ENCODE results near the gene TMEM59L.
"Not testable (repeated sequence)": the region's sequence is repeated elsewhere in the genome, so short reads cannot be mapped to it uniquely, and the experiment has no call there.

The TMEM59L gene

DNA sequence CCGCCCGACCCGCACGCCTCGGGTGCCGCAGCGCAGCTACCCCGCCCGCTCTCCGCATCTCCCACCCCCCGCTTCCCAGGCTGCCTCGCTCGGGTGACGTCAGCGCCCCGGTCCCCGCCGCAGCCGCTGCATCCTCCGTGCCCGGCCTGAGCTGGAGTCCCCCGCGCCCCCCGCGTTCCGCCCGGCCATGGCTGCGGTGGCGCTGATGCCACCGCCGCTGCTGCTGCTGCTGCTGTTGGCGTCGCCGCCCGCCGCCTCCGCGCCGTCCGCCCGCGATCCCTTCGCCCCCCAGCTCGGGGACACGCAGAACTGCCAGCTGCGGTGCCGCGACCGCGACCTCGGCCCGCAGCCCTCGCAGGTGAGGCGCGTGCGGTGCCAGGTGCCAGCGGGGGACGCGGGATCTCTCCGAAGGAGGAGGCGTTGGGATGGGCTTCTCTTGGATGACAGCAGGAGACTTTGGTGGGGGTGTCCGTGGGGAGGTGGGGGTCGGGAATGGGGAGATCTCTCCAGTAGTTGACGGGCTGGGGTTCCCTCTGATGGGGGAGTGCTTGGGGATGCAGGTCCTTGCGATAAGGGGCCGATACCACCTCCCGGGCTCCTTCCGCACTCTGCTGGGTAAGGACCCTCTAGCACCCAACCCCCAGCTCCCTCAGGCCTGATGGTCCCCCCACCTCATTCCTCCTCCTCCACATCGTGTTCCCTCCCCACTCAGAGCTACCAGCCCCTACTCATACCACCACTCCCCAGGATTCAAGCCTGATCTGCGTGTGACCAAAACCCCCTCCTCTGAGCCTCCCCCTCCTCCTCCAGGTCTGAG lies at the start of gene TMEM59L:
TMEM59L (plus strand) TSS at position 99 of the 817 bp plus-strand sequence; CDS start at position 188, 89 bp downstream.
- DNase-seq = no peak

DNA sequence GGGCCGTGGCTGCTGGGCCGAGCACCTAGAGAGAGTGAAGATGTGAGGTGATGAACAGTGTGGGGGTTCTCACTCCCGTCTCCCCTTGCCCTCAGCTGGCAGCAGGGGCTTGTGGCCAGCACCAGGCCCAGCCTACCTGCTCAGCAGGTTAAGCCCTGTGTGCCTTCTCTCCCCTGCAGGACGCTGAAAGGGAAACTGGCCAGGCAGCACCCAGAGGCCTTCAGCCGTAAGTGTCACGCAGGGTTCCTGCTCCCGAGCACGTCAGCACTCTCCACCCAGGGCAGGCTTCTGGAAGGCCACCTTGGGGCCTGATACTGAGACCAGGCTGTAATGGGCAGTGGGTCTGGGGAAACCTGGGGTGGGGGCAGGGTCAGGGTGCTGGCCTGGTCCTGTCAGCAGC lies 45.7 kb upstream of the TMEM59L start:
- DNase-seq = no peak

- no peak for DNase-seq
These were observed 44.3 kb upstream of the TMEM59L start for GRCh38 chr19:18568367-18568766.

- peak; percentile 78 for DNase-seq
These were observed 40.9 kb upstream of the TMEM59L start, which contains the start of gene UBA52 for GRCh38 chr19:18571564-18572344. Gene UBA52, plus strand, starts transcription at chr19:18571857. Its CDS starts 1,444 bp downstream, at chr19:18573301.

GRCh38 chr19:18574691-18575291 lies 37.9 kb upstream of the TMEM59L start:
- DNase-seq = no peak

- no peak for DNase-seq
These were observed 36.3 kb upstream of the TMEM59L start for GRCh38 chr19:18576383-18576782.

DNA sequence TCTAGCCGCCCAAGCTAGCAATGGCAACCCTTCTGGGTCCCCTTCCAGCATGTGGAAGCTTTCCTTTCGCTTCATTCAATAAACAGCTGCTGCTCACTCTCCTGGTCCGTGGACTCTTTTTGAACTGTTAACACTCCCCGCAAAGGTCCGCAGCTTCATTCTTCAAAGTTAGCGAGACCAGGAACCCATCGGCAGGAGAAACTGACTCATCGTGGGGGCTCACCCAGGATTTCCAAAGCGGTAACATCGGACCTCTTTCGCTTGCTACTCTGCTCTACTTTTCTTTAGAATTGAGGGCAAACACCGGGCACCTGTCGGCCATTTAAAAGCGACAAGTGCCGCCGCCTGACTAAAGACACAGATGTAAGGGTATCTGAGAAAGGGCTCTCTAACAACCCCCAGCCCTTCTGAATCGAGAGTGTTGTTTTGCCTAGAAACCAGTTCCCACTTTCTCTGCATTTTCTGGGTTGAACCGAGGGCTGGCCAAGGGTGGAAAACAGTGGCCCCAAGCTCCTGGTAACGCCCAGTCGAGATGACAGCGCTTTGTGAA lies 35.2 kb upstream of the TMEM59L start:
- no peak for DNase-seq

GRCh38 chr19:18580311-18580710 lies 32.4 kb upstream of the TMEM59L start:
- no peak for DNase-seq

GRCh38 chr19:18586306-18586705 lies 26.4 kb upstream of the TMEM59L start:
- DNase-seq = no peak

DNA sequence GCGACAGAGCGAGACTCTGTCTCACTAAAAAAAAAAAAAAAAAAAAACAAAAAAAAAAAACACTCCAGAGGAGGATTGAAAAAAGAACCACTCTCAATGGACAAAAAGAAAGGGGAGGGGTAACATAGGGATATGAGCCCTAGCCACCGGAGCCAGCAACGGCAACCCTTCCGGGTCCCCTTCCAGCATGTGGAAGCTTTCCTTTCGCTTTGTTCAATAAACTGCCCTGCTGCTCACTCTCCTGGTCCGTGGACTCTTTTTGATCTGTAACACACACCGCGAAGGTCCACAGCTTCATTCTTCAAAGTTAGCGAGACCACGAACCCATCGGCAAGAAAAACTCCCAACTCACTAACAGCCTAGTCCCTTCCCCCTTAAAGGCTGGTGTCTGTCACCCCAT lies 25.1 kb upstream of the TMEM59L start:
- DNase-seq = no peak

DNA sequence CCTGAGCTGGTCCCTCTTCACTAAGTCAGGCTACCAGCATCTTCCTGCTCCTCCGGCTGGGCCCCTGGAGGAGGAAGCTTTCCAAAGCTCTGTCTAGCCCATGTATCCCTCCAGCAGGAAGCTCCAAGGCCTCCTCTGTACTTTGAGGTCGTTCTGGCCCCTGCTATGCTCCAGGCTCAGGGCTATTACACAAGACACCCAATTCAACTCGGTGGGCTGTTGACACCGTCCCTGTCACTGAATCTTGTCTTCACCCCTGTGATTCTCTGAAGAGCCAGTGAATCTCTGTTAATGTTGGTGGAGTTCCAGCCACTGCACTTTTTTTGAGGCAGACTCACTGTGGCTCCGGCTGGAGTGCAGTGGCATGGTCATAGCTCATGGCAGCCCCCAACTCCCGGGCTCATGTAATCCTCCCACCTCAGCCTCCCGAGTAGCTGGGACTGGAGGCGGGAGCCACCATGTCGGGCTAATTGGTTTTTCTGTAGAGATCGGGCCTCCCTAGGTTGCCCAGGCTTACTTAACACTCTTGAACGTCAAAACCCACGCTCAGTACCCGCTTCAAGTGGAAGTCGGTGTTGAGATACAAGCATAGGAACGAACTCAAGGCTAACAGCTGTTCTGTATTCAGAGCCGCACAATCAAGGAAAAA lies 24.6 kb upstream of the TMEM59L start:
- no peak for DNase-seq

- peak; percentile 44 for DNase-seq
These were observed 23.9 kb upstream of the TMEM59L start, which contains the start of gene REX1BD for GRCh38 chr19:18588611-18589379. Gene REX1BD, plus strand, starts transcription at chr19:18588798. Its CDS starts 4 bp downstream, at chr19:18588802.

DNA sequence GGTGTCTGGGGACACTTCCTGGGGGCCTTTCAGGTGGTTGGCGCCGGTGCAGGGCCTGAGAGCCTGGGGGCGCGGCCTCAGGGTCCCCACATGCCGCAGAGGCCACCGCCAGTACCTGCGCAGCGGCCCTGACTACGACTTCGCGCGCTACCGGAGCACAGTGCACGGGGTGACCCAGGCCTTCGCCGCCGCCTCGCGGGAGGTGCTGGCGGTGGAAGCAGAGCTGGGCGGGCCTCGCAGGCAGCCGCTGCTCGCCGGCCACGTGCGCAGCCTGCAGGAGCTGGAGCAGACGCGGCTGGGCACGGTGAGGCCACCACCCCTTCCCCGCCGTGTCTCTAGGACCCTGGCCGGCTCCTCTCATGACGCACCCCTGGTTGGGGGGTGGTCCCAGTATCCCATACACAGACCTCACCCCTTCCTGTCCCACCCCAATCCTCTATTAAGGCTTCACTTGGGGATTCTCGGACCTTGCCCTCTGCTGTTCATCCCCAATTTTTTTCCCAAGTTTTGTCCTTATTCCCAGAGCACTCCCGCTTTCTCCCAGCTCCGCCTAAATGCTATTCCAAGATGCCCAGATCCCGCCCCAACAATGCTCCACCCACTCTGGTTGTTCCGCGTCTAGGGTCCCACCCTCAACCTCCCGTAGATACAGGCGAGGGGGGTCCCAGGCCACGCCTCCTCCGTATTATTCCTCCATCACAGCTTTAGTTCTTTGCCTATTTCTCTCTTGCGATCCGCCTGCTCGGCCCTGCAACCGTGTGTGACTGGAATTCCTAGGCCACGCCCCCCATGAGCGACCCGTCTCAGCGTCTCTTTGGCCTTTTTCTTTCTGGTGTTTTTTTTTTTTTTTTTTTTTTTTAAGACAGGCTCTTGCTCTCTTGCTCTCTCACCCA lies 23.0 kb upstream of the TMEM59L start:
- peak; percentile 39 for DNase-seq

DNA sequence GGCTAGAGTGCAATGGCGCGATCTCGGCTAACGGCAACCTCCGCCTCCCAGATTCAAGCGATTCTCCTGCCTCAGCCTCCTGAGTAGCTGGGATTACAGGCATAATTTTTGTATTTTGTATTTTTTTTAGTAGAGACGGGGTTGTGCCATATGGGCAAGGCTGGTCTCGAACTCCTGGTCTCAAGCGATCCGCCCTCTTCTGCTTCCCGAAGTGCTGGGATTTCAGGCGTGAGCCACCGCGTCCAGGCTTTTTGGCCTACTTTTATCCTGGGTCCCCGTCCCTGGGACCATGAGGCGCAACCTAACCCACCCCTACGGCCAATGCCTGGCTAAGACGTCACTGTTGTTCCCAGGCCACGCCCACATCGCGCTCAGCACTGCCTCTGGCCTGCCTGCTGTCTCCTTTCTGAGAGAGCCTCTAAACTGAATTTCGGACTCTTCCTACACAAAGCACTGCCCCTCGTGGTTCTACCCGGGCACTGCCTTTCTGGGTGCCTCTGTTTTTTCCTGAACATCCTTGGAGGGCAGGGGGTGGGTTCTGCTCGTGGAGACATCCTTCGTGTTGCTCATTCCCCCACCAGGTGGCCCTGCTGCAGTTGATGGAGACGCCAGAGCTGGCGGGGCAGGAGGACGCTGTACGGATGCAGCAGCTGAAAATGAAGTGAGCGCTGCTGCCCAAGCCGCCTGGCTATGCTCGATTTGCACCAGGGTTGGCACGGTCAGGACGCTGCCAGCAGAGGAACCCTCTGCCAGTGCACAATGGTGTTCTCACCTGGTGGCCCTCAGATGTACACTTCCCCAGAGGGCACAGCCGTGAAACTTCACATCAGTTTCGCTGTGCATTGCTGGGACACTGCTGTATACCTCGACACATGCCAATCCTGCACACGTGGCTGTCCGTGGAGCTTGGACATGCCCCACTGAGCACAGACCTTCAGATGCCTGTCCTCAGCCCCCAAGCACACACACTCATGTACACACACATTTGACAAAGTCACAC lies 22.1 kb upstream of the TMEM59L start:
- peak; percentile 76 for DNase-seq

DNA sequence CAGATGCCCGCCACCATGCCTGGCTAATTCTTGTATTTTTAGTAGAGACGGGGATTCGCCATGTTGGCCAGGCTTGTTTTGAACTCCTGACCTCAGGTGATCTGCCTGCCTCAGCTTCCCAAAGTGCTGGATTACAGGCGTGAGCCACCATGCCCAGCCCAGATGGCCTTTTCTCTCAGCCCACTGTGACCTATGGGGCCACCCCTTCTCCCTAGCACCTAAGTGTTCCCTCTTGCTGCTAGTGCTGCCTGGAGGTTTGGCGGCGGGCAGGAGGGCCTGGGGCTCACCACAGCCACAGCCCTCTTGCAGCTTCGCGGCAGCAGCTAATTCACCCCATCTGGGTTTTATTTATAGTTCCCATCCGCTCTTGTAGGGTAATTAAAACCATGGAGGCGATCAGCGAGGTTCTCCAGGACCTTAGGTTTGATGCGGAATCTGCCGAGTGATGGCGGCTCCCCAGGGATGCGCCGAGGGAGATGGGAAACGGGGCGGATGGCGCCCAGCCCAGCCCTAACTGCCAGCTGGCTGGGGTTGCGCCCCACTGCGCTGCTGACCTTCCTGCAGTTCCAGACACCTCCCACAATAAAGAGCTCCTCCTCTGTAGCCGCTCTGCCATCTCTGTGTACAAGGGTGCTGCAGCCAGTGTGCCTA lies 20.8 kb upstream of the TMEM59L start:
- no peak for DNase-seq

- not testable (repeated sequence) for DNase-seq
These were observed 19.9 kb upstream of the TMEM59L start for GRCh38 chr19:18592732-18593131.

DNA sequence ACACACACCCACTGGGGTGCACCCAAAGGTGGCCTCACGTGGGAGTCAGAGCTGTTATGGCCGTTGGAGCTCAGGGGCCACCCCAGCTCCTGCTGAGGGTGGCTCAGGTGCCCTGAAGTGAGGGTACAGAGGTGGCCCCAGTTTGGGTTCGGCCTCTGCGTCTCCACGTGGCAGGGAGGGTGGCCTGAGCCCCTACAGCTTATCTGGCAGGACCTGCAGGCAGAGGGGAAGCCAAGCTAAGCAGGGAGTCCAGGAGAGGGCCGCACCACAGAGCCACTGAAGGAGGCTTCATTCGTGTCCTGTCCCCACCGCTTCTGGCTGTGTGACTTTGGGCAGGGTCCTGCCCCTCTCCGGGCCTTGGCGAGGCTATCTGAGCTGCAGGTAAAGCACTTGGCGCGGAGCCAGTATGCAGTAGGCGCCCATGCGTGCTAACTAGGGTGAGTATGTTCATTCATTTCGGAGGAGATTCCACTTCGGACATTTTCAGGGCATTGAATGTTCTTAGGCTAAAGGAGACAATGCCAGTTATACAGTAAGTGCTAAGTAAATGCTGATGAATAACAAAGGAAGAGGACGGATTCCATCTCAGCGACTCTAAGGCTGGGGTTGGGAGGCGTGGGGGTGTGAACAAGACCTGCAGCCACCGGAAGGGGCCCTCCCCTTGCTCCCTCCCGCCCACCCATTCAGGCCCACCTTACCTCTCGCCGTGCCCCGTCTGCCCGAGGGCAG lies 19.1 kb upstream of the TMEM59L start:
- no peak for DNase-seq
